ENCODE measurements around the gene KRT76.

DNA sequence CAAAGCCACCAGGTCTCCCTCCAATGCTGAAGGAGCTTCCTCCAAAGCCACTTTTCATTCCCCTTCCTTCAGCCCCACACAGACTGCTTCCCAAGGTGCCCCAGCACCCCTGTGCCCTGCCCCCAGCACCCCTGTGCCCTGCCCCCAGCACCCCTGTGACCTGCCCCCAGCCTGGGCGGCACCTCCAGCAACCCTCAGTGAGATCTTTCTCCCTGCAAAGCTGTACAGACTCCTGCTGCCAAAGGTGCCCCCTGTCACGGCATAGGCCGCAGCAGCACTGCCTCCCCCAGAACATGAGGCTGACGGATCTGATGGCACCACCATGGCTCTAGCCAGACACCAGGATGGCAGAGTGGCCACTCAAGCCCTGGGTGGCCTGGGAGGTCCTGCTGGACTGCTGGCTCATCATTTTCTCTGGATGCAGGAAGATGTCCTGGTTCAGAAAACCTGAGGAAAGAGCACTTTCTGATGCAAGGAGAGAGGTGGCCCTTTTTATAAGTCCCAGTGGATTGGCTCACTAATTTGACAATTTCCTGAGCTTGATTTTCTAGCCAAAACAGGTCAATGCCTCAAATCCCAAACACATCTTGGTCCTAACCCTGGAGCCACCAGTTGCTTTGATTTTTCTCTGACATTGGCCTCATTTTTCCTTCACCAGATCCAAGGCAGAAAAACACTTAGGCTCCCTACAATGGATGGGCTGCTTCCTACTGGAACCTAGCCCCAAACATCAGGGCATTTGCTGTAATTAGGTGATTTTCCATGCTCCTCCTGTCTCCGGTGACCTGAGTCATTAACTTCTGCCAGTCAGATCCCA is 41.1 kb downstream of the KRT76 start:
- TF ChIP-seq, protein P1, sequence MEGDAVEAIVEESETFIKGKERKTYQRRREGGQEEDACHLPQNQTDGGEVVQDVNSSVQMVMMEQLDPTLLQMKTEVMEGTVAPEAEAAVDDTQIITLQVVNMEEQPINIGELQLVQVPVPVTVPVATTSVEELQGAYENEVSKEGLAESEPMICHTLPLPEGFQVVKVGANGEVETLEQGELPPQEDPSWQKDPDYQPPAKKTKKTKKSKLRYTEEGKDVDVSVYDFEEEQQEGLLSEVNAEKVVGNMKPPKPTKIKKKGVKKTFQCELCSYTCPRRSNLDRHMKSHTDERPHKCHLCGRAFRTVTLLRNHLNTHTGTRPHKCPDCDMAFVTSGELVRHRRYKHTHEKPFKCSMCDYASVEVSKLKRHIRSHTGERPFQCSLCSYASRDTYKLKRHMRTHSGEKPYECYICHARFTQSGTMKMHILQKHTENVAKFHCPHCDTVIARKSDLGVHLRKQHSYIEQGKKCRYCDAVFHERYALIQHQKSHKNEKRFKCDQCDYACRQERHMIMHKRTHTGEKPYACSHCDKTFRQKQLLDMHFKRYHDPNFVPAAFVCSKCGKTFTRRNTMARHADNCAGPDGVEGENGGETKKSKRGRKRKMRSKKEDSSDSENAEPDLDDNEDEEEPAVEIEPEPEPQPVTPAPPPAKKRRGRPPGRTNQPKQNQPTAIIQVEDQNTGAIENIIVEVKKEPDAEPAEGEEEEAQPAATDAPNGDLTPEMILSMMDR (IDR thresholded peaks at IDR 0.05) = no peak
- TF ChIP-seq POLR2A (IDR thresholded peaks at IDR 0.05) = no peak

All from testis (tissue), 2 donors.